ENCODE measurements around the gene SUPT5H. TPM values are rescaled to one million over a fixed set of nuclear protein-coding genes. Genes with fewer than 3 reads are reported as not detected.

SUPT5H gene
- total RNA-seq, 4 donors from 2014 or later: 41.7 to 87.4 (median 59.6) TPM

- TF ChIP-seq CTCF (IDR thresholded peaks at IDR 0.05; ENCODE audit: low read depth): no peak
Observed at GRCh38 chr19:39423258-39424086, 21.9 kb upstream of the SUPT5H start.

DNA sequence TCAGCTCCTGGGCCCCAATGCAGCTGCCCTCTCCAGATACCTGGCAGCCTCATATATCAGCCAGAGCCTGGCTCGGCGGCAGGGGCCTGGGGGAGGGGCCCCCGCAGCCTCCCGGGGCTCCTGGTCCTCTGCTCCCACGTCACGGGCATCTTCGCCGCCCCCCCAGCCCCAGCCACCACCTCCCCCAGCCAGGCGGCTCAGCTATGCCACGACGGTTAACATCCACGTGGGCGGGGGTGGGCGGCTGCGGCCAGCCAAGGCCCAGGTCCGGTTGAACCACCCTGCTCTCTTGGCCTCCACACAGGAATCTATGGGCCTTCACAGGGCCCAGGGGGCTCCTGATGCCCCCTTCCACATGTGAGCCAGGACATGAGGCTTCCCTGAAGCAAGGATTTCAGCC lies 20.4 kb upstream of the SUPT5H start:
- no peak for TF ChIP-seq CTCF (IDR thresholded peaks at IDR 0.05; ENCODE audit: low read depth)

GRCh38 chr19:39425744-39426143 lies 19.6 kb upstream of the SUPT5H start:
- no peak for TF ChIP-seq CTCF (IDR thresholded peaks at IDR 0.05; ENCODE audit: low read depth)

DNA sequence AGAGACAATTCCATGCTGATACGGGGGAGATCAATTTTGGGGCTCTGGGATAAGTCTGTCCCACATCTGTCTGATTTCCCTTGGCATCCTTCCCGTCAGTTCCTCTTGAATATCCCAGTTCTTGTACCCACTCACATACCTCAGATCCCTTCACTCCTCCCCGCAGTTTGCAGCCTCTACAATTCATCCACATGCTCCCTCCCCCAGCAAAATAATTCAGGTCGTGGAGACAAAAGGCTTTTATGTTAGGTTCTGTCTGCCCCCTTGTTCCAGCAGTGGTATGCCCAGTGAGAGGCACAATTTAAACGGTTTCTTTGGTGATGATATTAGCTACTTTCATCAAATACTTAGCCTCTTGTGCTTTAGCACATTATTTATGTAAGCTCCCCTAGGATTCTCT lies 19.2 kb upstream of the SUPT5H start:
- no peak for TF ChIP-seq CTCF (IDR thresholded peaks at IDR 0.05; ENCODE audit: low read depth)

DNA sequence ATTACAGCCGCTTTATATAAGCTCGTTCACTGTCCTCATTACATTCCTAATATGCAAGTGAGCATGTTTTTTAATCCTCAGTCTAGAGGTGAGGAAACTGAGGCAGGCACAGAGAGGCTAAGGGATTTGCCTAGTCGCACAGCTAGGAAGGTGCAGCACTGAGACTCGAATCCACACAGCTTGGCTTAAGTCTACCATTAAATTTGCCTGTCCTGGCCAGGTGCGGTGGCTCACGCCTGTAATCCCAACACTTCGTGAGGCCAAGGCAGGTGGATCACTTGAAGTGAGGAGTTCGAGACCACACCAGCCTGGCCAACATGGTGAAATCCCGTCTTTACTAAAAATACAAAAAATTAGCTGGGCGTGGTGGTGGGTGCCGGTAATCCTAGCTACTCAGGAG lies 17.7 kb upstream of the SUPT5H start:
- no peak for TF ChIP-seq CTCF (IDR thresholded peaks at IDR 0.05; ENCODE audit: low read depth)

- TF ChIP-seq CTCF (IDR thresholded peaks at IDR 0.05; ENCODE audit: low read depth): no peak
Observed at GRCh38 chr19:39428283-39429112, 16.9 kb upstream of the SUPT5H start.
